ENCODE results near the gene RNASE4. TPM values are rescaled to one million over a fixed set of nuclear protein-coding genes. Genes with fewer than 3 reads are reported as not detected.

The RNASE4 gene
- total RNA-seq, 1 donor, result 18.1 TPM

DNA sequence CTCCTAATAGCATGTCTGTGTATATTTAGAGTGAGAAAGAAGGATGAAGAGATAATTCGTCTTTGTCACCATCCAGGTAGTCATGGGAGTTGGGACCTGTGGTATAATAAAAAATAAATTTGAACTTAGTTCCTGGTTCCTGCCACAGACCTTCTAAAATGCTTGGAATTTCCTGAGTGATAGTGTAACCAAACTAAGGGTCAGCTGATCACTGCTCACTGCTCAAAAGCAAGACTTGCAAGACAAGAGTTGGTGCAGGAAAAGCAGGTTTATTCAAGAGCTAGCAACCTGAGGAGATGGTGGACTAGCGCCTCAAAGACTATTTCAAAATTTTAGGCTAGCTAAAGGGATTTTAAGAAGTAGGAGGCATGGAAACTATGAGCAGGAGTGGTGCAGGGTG, 23.3 kb downstream of the RNASE4 start:
- Histone ChIP-seq H3K79me2 (ENCODE audit: insufficient read depth, low read length) (no peaks in the 10 kb centered on the region), H4K20me1 (ENCODE audit: insufficient read depth, low read length) (no peaks in the 10 kb centered on the region), H2AFZ (ENCODE audit: low read length) (no peak overlapping the region), H3K4me2 (ENCODE audit: insufficient read depth, low read length) (no peak overlapping the region), H3K4me1 (ENCODE audit: insufficient read depth, low read length) (no peaks in the 10 kb centered on the region), H3K36me3 (ENCODE audit: insufficient read depth, low read length) (no peaks in the 10 kb centered on the region), H3K4me3 (ENCODE audit: insufficient read depth, low read length) (no peak overlapping the region), H3K27me3 (ENCODE audit: insufficient read depth, low read length) (peaks cover 8% of the 10 kb centered on the region), H3K9me3 (ENCODE audit: low read depth, low read length) (no peaks in the 10 kb centered on the region), H3K27ac (ENCODE audit: low read depth, low read length) (no peak overlapping the region)
- DNase-seq (ENCODE audit: insufficient read length, low spot score, missing footprints), result no peak
- no peak for TF ChIP-seq CTCF (IDR thresholded peaks at IDR 0.05; ENCODE audit: extremely low read depth, low read depth, low read length)

DNA sequence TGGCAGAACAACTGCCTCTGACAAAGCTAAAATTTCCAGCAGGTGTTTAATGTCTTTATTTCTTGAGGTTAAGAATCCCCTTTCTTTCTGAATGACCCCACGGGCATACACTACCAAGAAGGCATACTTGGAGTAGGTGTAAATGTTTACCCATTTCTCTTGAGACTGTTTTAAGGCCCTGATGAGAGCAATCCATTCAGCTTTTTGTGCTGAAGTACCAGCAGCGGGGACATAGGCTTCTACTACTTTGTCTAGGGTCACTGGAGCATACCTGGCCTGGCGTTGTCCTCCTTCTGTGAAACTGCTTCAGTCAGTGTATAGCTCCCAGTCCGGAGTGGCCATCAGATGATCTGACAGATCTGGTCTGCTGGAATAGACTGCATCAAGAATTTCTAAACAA, 26.9 kb downstream of the RNASE4 start:
- Histone ChIP-seq H3K4me1 (ENCODE audit: insufficient read depth, low read length) (peaks cover 9% of the 10 kb centered on the region), H3K36me3 (ENCODE audit: insufficient read depth, low read length) (no peaks in the 10 kb centered on the region), H2AFZ (ENCODE audit: low read length) (no peak overlapping the region), H3K27ac (ENCODE audit: low read depth, low read length) (no peak overlapping the region), H4K20me1 (ENCODE audit: insufficient read depth, low read length) (no peaks in the 10 kb centered on the region), H3K9me3 (ENCODE audit: low read depth, low read length) (no peaks in the 10 kb centered on the region), H3K79me2 (ENCODE audit: insufficient read depth, low read length) (no peaks in the 10 kb centered on the region), H3K4me2 (ENCODE audit: insufficient read depth, low read length) (no peak overlapping the region), H3K27me3 (ENCODE audit: insufficient read depth, low read length) (peaks cover 11% of the 10 kb centered on the region), H3K4me3 (ENCODE audit: insufficient read depth, low read length) (no peak overlapping the region)
- no peak for TF ChIP-seq CTCF (IDR thresholded peaks at IDR 0.05; ENCODE audit: extremely low read depth, low read depth, low read length)
- DNase-seq (ENCODE audit: insufficient read length, low spot score, missing footprints), result no peak

- Histone ChIP-seq H3K36me3 (ENCODE audit: insufficient read depth, low read length) (no peaks in the 10 kb centered on the region), H3K9me3 (ENCODE audit: low read depth, low read length) (no peaks in the 10 kb centered on the region), H4K20me1 (ENCODE audit: insufficient read depth, low read length) (no peaks in the 10 kb centered on the region), H3K4me2 (ENCODE audit: insufficient read depth, low read length) (no peak overlapping the region), H3K4me3 (ENCODE audit: insufficient read depth, low read length) (no peak overlapping the region), H3K27ac (ENCODE audit: low read depth, low read length) (no peak overlapping the region), H3K27me3 (ENCODE audit: insufficient read depth, low read length) (peaks cover 11% of the 10 kb centered on the region), H2AFZ (ENCODE audit: low read length) (no peak overlapping the region), H3K4me1 (ENCODE audit: insufficient read depth, low read length) (peaks cover 9% of the 10 kb centered on the region), H3K79me2 (ENCODE audit: insufficient read depth, low read length) (no peaks in the 10 kb centered on the region)
- no peak for TF ChIP-seq CTCF (IDR thresholded peaks at IDR 0.05; ENCODE audit: extremely low read depth, low read depth, low read length)
- no peak for DNase-seq (ENCODE audit: insufficient read length, low spot score, missing footprints)
These were observed 27.3 kb downstream of the RNASE4 start for GRCh38 chr14:20711685-20712084.

GRCh38 chr14:20712904-20713303, 28.5 kb downstream of the RNASE4 start:
- no peaks in the 10 kb centered on the region for H3K36me3 ChIP-seq (ENCODE audit: insufficient read depth, low read length)
- no peaks in the 10 kb centered on the region for H4K20me1 ChIP-seq (ENCODE audit: insufficient read depth, low read length)
- TF ChIP-seq CTCF (IDR thresholded peaks at IDR 0.05; ENCODE audit: extremely low read depth, low read depth, low read length), result no peak
- peaks cover 9% of the 10 kb centered on the region for H3K4me1 ChIP-seq (ENCODE audit: insufficient read depth, low read length)
- no peak overlapping the region for H3K4me3 ChIP-seq (ENCODE audit: insufficient read depth, low read length)
- no peaks in the 10 kb centered on the region for H3K79me2 ChIP-seq (ENCODE audit: insufficient read depth, low read length)
- no peaks in the 10 kb centered on the region for H3K9me3 ChIP-seq (ENCODE audit: low read depth, low read length)
- H3K27me3 ChIP-seq (ENCODE audit: insufficient read depth, low read length), result peaks cover 11% of the 10 kb centered on the region
- H3K4me2 ChIP-seq (ENCODE audit: insufficient read depth, low read length), result no peak overlapping the region
- H3K27ac ChIP-seq (ENCODE audit: low read depth, low read length), result no peak overlapping the region
- no peak overlapping the region for H2AFZ ChIP-seq (ENCODE audit: low read length)
- DNase-seq (ENCODE audit: insufficient read length, low spot score, missing footprints), result peak; percentile 17
